Brain pericyte (primary cell): ENCODE results near the gene KLF2.

Source experiments
- DNase-seq: peaks from one replicate; pipeline ENCODE4 v3.0.0-alpha.2; 2012; ENCODE audit warnings: low read depth, low spot score

KLF2 gene

GRCh38 chr19:16375157-16375935, 50.7 kb downstream of the KLF2 start:
- no peak for DNase-seq

GRCh38 chr19:16375936-16376185, 51.2 kb downstream of the KLF2 start:
- no peak for DNase-seq

GRCh38 chr19:16376241-16376640, 51.6 kb downstream of the KLF2 start:
- DNase-seq: no peak

GRCh38 chr19:16376649-16377048, 52.0 kb downstream of the KLF2 start:
- no peak for DNase-seq

- no peak for DNase-seq
Measured at GRCh38 chr19:16377521-16377920, 52.9 kb downstream of the KLF2 start.
